ENCODE results near the gene TRIM13. TPM values are rescaled to one million over a fixed set of nuclear protein-coding genes. Genes with fewer than 3 reads are reported as not detected.

TRIM13 gene
- total RNA-seq, 1 donor from 2014 or later, result 49.1 TPM

GRCh38 chr13:49956131-49956530 is 40.7 kb upstream of the TRIM13 start:
- peaks cover 2% of the 10 kb centered on the region for H3K4me1 Mint-ChIP-seq (ENCODE audit: low read depth)
- H3K4me3 Mint-ChIP-seq (ENCODE audit: low read depth), result no peak overlapping the region
- H3K27ac Mint-ChIP-seq, result no peak overlapping the region
- no peak for TF ChIP-seq CTCF (IDR thresholded peaks at IDR 0.05; ENCODE audit: unreplicated experiment)
- H3K36me3 Mint-ChIP-seq (ENCODE audit: insufficient read depth), result peaks cover 4% of the 10 kb centered on the region
- no peak for DNase-seq (ENCODE audit: low spot score, unreplicated experiment)
- peaks cover 8% of the 10 kb centered on the region for H3K27me3 Mint-ChIP-seq
- peaks cover 11% of the 10 kb centered on the region for H3K9me3 Mint-ChIP-seq (ENCODE audit: low read depth)

DNA sequence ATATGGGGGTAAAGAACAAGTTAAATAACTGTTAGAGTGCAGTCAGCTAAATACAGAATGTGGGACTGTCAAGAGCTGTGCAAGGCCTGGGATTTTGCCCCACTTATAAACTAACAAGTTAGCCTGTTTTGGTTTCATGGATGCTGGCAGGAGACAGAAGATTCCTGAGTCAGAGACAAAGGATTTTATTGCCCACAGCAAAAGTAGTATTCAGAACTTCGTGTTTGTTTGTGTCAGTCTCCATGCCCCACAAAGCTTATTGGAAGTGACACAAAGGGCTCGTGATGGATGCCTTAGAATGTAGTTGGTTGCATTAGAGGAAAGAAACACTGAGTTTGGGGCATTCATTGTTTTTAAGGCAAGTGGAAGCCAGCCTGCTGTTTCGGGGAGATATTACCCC is 38.5 kb upstream of the TRIM13 start:
- DNase-seq (ENCODE audit: low spot score, unreplicated experiment), result no peak
- no peak overlapping the region for H3K4me3 Mint-ChIP-seq (ENCODE audit: low read depth)
- peaks cover 8% of the 10 kb centered on the region for H3K27me3 Mint-ChIP-seq
- H3K4me1 Mint-ChIP-seq (ENCODE audit: low read depth), result no peaks in the 10 kb centered on the region
- H3K27ac Mint-ChIP-seq, result no peak overlapping the region
- peaks cover 19% of the 10 kb centered on the region for H3K9me3 Mint-ChIP-seq (ENCODE audit: low read depth)
- H3K36me3 Mint-ChIP-seq (ENCODE audit: insufficient read depth), result peaks cover 8% of the 10 kb centered on the region
- TF ChIP-seq CTCF (IDR thresholded peaks at IDR 0.05; ENCODE audit: unreplicated experiment), result no peak

DNA sequence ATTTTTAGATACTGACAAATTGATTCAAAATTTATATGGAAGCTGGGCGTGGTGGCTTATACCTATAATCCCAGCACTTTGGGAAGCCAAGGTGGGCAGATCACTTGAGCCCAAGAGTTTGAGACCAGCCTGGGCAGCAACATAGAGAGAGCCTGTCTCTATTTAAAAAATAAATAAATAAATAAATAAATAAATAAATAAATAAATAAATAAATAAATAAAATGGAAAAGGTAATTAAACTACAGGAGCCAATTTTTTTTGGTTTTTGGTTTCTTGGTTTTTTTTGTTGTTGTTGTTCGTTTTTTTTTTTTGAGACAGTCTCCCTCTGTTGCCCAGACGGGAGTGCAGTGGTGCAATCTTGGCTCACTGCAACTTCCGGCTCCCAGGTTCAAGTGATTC is 29.4 kb upstream of the TRIM13 start:
- no peak for TF ChIP-seq CTCF (IDR thresholded peaks at IDR 0.05; ENCODE audit: unreplicated experiment)
- DNase-seq (ENCODE audit: low spot score, unreplicated experiment), result no peak
- no peaks in the 10 kb centered on the region for H3K4me1 Mint-ChIP-seq (ENCODE audit: low read depth)
- no peak overlapping the region for H3K4me3 Mint-ChIP-seq (ENCODE audit: low read depth)
- no peaks in the 10 kb centered on the region for H3K27me3 Mint-ChIP-seq
- peaks cover 22% of the 10 kb centered on the region for H3K9me3 Mint-ChIP-seq (ENCODE audit: low read depth)
- H3K36me3 Mint-ChIP-seq (ENCODE audit: insufficient read depth), result peaks cover 11% of the 10 kb centered on the region
- H3K27ac Mint-ChIP-seq, result no peak overlapping the region

- Mint-ChIP-seq H3K9me3 (ENCODE audit: low read depth) (no peaks in the 10 kb centered on the region), H3K27ac (no peak overlapping the region), H3K4me1 (ENCODE audit: low read depth) (peaks cover 3% of the 10 kb centered on the region), H3K36me3 (ENCODE audit: insufficient read depth) (no peaks in the 10 kb centered on the region), H3K27me3 (no peaks in the 10 kb centered on the region), H3K4me3 (ENCODE audit: low read depth) (no peak overlapping the region)
- TF ChIP-seq CTCF (IDR thresholded peaks at IDR 0.05; ENCODE audit: unreplicated experiment), result no peak
- DNase-seq (ENCODE audit: low spot score, unreplicated experiment), result no peak
Observed at GRCh38 chr13:49972709-49973108, 24.1 kb upstream of the TRIM13 start.

GRCh38 chr13:49975826-49976225 is 21.0 kb upstream of the TRIM13 start:
- Mint-ChIP-seq H3K27ac (no peak overlapping the region), H3K4me1 (ENCODE audit: low read depth) (peaks cover 3% of the 10 kb centered on the region), H3K4me3 (ENCODE audit: low read depth) (no peak overlapping the region), H3K36me3 (ENCODE audit: insufficient read depth) (no peaks in the 10 kb centered on the region), H3K27me3 (no peaks in the 10 kb centered on the region), H3K9me3 (ENCODE audit: low read depth) (no peaks in the 10 kb centered on the region)
- DNase-seq (ENCODE audit: low spot score, unreplicated experiment), result no peak
- TF ChIP-seq CTCF (IDR thresholded peaks at IDR 0.05; ENCODE audit: unreplicated experiment), result no peak
